HG02885 (cell line): ENCODE data around the gene RETREG3.
"Not testable (repeated sequence)": the region's sequence is repeated elsewhere in the genome, so short reads cannot be mapped to it uniquely, and the experiment has no call there.

Source experiments
- ATAC-seq: cut with Tn5 transposase; IDR thresholded peaks from one replicate; pipeline ENCODE4 v1.9.1; 2021; ENCODE audit warnings: mild to moderate bottlenecking; ENCODE audit not compliant: unreplicated experiment, poor library complexity

Gene RETREG3

DNA sequence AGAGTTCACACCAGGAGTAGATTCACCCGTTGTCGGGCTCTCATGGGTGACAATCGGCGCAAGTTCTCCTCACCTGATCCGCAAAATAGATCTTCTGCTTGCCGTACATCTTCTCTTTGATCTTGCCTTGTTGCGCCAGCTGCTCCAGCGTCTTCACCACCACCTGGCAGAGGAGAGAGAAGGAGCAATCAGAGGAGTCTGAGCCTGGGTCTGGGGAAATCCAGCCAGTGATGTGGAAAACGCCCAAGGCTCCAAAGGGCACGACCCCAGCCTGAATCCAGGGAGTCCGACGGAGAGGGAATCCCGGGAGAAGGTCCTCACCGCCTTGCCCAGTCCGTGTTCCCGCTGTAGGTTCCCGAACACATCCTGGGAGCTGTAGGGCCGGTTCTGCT lies 32.0 kb downstream of the RETREG3 start:
- no peak for ATAC-seq

DNA sequence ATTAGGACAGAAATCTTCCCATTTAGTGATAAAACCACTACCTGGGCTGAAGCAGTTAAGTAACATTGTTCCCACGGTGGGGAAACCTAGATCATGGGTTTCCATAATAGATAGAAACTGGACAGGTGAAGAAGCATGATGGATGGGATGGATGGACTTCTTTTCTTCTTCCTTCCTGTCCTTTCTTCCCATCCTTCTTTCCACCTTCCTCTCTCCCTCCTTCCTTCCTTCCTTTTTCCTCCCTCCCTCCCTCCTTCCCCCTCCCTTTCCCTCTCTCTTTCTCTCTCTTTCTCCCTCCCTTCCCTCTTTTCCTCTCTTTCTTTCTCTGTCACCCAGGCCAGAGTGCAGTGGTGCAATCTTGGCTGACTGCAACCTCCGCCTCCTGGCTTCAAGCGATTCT lies 34.7 kb downstream of the RETREG3 start:
- ATAC-seq = no peak

DNA sequence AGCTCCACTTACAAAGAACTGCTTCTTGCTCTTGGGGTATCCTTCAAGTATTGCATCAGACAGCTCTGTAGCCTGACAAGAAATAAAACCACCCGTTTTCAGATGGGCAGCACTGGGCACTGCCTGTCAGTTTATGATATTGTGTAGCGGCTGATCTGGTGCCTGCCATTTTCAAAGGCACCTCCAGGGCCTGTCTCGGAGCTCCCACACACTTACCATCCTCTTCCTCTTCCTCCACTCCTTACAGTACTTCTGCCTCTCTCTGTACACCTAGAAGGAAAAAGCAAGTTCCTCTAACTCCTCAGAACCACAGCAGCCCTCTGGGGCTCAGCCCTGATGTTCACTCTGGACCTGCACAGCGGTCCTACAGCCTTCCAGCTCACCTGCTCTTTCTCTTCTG lies 36.1 kb downstream of the RETREG3 start:
- ATAC-seq = no peak

DNA sequence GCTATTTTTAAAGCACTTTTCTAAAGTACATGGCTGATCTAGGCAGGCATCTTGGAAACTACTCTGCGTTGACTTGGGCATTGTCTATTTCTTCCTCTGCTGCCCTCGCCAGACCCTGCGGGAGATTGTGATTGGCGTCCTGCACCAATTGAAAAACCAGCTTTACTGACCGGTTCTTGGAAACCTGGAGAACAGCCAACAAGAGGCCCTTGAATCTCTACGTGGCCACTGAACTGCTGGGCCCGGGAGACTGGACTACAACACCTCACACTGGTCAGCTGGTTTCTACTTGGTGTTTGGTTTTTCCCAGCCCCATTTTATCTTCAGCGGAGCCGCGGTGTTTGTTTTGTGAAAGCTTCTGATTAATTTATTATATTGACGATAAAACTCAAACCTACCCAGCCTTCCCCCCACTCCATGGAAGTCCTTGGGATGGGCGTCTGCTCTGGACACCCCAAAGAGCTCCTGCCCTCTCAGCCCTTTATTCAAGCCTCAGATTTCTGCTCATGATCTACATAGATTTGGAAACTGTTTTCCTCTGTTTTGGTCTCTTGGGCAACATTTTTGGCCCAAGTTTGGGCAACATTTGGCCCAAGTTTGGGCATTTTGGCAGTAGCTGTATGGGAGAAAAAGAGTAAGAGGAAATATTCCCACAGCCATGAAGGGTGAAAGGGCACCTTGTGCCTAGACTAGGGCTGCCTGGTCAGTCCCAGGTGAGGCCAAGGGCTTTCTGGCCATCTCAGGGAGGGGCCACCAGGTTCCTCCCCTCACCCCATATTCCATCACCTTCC lies 37.5 kb downstream of the RETREG3 start:
- no peak for ATAC-seq

DNA sequence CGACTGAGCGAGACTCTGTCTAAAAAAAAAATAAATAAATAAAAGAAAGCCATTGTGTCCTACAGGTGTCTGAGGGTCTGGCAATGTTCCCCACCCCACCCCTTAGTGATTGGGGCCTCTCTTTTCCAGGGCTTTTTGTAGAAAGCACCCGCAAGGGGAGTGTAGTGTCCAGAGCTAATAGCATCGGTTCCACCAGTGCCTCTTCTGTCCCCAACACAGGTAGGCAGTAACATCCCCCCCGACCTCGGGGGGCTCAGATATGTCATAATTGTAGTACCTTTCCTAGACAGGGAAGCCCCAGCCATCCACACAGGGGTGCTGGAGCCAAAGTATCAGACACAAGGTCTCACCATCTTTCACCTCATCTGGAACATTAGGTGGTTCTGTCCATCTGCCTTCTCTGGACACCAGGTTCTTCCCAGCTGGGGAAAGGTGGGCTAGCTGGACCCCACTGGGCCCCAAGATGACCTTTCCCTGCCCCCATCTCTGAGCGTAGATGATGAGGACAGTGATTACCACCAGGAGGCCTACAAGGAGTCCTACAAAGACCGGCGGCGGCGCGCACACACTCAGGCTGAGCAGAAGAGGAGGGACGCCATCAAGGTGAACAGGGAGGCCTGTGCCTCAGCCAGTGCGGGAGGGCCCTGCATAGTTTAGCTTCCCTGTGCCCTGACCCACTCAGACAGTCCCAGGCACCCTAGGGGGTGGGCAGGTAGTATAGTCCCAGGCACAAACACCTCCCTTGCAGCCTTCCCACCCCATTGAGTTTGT lies 40.6 kb downstream of the RETREG3 start:
- no peak for ATAC-seq

DNA sequence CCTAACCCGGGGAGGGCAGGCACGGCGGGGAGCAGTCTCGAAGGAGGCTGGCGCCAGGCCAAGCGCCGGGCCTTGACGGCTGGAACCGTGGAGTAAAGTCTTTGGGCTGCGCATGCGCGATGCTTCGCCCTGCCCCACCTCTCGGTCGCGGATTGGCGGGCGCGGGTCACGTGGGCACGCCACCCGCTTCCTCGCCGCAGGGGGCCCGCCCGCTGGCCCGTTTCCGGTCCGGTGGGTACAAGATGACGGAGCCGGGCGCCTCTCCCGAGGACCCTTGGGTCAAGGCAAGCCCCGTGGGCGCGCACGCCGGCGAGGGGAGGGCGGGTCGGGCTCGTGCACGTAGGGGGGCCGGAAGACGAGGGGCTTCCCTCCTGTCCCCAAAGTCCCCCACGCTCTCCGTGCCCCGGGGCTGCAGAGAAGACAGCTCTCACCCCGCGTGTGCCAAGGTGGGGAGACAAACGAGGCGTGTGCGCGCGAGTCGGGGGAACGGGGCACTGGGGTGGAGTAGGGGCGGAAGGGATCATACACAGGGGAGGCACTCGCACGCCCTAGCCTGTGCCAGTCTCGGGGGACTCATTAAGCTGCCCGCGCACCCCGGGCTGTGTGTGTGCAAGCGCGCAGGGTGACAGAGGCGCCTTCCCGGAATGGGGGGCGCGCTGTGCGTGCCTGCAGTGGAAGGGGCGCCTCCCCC lies 42.1 kb downstream of the RETREG3 start, which contains the start of gene MLX:
TSS of gene MLX (plus strand) at position 218 of the 691 bp plus-strand sequence. CDS start at position 243, 25 bp downstream.
- peak; percentile 72 for ATAC-seq

DNA sequence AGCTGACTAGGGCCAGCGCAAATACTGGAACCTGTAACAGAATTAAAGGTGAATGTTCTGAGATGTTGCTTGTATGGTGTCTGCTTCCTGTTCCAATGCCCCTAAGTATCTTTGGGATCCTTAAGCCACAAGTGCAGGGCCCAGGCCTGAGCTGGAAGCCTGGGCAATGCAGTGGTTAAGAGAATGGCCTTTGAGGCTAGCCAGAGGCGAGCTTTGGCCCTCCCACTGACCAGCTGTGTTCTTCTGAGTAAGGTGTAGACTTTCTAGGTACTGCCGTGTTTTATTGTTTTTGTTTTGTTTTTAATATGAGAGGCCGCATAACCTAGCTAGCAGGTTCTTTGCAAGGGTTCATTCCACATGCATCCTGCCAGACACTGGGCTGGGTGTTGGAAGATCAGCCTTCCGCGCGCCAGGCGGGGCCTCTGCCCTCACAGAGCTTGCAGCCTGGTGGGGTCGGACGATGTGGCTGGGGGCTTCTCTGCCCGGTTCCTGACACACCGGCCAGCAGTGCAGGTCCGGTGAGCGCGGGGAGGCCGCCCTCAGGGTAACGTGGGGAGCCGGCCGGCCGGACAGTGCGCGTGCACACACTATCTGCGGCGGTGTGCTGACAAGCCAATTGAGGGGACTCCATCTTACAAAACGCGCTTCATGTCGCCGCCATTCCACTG lies 42.8 kb downstream of the RETREG3 start:
- no peak for ATAC-seq

DNA sequence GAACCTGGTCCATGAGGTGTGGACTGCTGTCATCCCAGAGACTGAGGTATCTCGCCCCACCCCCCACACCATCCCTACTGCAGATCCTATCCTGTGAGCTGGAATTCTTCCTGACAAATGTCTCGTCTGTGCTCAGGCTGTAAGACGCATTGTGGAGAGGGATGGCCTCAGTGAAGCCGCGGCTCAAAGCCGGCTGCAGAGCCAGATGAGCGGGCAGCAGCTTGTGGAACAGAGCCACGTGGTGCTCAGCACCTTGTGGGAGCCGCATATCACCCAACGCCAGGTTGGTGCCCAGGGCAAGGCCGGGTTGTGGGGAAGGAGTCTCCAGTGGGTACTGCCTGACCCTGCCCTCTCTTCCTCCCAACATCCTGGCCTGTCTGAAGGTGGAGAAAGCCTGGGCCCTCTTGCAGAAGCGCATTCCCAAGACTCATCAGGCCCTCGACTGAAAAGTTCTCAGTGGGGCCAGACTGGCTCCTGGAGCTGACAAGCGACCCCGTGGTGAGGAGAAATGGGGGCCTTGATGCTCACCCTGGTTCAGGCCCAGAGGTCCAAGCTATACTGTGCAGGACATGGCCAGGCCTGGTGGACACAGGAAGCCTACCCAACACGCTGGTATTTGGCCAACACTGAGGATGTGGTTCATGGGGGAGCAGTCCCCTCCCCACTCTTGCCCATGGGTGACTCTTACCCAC lies 43.5 kb downstream of the RETREG3 start:
- ATAC-seq = no peak

DNA sequence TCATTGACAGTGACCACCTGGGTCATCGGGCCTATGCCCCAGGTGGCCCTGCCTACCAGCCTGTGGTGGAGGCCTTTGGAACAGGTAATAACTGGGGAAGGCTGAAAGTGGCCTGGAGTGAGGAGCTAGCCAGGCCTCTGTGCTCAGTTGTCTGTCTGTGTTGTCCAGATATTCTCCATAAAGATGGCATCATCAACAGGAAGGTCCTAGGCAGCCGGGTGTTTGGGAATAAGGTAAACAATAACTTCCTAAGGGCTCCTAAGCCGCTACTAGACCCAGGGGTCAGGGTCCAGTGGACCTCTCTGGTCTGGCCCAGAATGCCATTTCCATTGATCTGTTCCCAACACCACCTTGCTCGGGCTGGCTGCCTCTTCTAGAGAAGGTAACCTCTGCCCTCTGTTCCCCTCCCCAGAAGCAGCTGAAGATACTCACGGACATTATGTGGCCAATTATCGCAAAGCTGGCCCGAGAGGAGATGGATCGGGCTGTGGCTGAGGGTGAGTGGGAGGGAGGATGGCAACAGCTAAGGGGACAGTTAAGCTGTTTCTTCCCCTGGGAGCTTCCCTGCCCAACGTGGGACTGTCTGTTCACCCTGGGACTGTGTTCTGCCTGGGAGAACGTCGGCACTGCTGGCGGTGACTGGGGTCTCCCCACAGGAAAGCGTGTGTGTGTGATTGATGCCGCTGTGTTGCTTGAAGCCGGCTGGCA lies 44.2 kb downstream of the RETREG3 start:
- ATAC-seq = no peak

DNA sequence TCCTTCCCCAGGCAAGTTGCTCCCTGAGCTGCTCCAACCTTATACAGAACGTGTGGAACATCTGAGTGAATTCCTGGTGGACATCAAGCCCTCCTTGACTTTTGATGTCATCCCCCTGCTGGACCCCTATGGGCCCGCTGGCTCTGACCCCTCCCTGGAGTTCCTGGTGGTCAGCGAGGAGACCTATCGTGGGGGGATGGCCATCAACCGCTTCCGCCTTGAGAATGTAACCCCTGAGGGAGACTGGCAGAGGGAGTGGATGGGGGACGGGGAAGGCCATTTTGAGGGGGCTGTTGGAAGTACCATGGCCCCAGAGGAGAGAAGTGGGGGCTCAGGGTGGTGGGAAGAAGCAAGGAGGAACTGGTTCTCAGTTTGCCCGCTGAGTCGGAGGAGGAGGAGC lies 45.2 kb downstream of the RETREG3 start:
- ATAC-seq = no peak

DNA sequence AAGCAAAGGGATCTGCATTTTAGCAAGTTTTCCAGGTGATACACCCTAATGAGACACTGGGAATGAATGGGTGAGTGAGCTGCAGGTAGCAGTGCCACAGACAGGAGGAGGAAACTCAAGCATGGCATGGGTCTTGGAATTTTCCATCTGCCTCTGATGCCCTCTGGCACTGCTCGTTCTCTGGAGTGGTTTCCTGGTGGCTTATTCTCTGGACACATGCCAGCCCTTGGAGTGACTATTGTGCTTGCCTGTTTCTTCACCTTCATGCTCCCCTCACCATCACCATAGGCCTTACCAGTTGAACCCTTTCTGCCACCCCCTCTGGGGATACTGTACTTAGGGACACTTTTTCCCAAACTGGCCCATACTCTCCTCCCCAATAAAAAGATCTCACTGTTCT lies 45.6 kb downstream of the RETREG3 start:
- no peak for ATAC-seq

DNA sequence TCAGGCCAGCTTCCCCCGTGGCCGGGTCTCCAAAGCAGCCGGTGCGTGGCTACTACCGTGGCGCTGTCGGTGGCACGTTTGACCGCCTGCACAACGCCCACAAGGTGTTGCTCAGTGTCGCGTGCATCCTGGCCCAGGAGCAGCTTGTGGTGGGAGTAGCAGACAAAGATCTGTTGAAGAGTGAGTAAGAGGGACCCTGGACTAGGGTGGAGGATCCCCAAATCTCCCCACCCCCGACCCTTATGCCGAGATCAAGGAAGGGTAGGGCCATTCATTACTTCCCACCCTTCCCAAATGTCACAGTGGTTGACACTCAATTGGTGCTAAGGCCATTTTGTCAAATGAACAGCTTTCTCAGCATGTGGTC lies 46.0 kb downstream of the RETREG3 start:
- ATAC-seq = no peak

DNA sequence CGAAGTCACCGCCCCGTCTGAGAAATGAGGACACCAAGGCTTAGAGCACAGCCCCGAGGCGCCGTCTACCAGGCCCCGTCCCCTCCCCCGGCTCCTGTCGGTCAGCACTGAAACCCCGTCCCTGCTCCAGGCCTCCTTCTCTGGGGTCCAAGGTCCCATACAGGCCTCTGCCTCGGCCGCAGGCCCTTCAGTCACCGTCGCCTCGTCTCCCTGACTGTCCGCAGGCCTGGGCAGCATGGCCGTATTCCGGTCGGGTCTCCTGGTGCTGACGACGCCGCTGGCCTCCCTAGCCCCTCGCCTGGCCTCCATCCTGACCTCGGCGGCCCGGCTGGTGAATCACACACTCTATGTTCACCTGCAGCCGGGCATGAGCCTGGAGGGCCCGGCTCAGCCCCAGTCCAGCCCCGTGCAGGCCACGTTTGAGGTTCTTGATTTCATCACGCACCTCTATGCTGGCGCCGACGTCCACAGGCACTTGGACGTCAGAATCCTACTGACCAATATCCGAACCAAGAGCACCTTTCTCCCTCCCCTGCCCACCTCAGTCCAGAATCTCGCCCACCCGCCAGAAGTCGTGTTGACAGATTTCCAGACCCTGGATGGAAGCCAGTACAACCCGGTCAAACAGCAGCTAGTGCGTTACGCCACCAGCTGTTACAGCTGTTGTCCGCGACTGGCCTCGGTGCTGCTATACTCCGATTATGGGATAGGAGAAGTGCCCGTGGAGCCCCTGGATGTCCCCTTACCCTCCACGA lies 46.6 kb downstream of the RETREG3 start:
- no peak for ATAC-seq

DNA sequence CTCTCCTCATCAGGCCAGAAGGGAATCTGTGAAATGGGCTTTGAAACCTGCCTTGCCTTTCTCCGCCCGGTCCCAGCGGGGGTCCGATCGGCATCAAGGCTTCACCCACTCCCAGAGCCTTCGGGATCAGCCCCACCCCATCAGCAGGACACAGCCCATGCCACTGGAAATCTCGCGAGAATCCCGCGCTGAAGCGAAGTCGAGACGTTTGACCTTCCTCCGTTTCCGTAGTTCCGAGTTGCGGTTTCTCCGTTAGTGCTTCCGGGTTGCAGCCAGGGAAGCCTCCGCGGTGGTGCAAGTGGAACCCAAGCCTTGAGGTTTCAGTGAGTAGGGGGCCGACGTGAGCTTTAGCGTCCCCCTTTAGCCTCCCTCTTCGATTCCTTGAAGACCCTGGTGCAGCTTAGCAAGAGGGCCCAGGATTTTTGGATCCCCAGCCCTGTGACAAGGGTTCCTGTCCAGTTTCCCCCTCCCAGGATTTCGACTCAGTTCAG lies 47.2 kb downstream of the RETREG3 start, which contains the start of gene COASY:
TSS of gene COASY (plus strand) at position 252 of the 491 bp plus-strand sequence. CDS start 475 bp downstream, outside the sequence.
- ATAC-seq = peak; percentile 63

DNA sequence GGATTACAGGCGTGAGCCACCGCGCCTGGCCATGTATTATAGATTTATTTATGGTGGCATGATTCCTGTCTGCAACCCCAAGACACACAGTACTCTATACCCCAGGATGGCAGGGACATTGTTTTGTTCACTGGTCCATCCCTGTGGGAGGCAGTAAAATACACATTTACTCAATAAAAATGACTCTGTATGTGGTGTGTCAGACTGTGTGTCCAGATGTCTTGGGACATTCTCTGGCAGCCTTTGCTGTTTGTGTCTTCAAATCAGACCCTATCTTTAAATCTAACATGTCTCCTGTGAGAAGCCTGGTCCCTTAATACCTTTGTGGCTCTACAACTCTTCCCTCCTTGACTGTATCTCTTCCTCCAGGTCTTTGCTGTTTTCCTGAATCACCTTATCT lies 48.9 kb downstream of the RETREG3 start:
- ATAC-seq = no peak

DNA sequence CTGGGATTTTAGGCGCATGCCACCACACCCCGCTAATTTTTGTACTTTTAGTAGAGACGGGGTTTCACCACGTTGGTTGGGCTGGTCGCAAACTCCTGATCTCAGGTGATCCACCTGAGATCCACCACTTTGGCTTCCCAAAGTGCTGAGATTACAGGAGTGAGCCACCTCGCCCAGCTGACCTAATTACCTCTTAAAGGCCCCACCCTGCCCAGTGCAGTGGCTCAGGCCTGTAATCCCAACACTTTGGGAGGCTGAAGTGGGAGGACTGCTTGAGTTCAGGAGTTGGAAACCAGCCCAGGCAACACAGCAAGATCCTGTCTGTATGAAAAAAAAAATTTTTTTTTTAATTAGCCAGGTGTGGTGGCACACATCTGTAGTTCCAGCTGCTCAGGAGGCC lies 50.1 kb downstream of the RETREG3 start:
- no peak for ATAC-seq

DNA sequence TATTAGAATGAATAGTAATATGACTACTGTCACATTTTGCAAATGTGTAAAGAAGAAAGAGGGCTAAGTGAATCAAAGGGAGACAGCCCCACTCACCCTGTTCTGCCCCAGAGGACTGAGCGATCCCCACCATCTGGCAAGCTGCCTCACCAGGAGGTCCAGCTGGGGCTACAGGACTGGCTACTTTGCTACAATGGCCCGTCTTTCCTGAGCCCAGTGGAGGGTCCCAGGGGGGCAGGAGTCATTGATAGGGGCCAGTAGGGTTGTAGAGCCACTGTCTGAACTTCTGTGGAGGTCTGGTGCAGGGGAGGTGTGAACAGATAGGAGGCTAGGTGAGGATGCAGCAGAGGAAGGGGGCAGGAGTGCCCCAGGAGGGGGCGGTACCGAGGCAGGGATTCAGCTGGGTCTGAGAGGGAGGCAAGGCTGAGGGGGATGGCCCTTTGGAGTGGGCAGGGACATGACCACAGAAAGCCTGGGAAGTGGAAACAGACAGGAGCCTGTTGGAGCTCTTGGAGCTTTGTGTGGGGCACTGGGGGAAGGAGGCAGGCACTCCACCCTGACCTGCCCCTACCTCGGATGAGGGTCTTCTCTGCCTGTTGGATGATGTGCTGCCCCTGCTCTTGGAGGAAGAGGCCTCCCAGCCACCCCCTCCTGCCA lies 53.1 kb downstream of the RETREG3 start:
- ATAC-seq = not testable (repeated sequence)

DNA sequence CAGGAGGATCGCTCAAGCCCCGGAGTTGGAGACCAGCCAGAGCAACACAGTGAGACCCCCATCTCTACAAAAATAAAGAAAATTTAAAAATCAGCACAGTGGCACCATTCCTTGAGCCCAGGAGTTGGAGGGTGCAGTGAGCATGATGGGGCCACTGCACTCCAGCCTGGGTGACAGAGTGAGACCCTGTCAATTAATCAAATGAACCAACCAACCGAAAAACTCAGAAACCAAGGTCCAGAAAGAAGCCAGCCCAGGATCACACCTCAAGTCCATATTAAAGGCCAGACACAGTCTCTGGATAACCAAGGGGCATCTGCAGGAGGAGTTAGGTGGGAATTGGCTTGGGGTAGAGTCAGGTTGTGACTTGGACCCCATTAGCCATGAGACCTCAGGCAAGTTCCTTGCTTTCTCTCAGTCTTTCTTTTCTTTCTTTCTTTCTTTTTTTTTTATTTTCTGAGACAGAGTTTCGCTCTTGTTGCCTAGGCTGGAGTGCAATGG lies 54.0 kb downstream of the RETREG3 start:
- ATAC-seq = no peak
